IPS DF 19.7 (cell line): Measurements from ENCODE around the gene DLGAP1.

ENCODE experiments used
- DNase-seq: peaks from one replicate; pipeline ENCODE4 v3.0.0-alpha.2; 2013; ENCODE audit warnings: low read depth, low spot score

The DLGAP1 gene

DNA sequence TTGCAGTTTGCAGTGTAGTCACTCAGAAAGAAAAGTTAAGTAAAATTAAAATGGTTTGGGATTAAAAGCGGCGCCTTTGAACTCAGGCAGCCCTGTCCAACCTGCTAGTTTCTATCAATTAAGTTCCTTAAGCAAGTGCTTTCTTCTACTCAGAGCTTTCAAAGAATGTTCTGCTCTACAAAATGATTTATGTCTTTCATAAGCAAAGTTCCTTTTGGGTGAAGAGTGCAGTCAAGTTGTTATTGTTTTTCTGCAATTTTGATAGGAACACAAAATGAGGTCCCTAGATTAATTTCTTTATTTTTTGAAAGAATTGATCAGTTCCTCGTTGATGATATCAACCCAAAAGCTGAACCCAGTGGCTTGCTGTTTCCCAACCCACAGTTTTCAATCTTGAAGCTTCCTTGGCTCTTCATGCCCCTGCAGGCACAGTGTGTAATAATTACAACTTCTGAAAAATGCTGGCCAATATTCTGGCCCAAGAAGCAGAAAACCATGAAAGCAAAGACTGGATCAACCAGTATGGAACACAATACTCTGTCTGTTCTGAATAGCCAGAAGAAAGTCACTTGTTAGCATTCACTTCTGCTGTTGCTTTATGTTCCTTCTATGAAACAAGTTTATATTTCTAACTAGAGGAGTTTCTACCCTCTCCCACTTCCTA lies 916.0 kb downstream of the DLGAP1 start:
- no peak for DNase-seq

DNA sequence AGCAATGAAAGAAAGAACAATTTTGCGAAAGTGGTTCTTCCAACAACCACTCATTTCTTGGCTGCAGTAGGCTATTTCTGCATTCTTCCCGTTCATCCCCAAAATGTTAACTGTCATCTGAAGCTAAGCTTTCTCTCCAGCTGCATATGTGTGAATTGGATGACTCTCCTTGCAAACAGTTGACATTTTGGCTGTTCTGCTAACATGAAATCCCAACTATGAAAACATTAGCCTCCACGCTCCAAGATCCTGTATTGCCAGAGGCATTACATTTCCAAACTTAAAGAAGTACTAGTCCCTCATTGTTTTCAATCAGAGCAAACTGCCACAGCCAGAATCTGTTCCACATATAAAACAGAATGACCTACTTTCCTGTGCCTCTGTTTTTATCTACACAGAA lies 916.7 kb downstream of the DLGAP1 start:
- no peak for DNase-seq

DNA sequence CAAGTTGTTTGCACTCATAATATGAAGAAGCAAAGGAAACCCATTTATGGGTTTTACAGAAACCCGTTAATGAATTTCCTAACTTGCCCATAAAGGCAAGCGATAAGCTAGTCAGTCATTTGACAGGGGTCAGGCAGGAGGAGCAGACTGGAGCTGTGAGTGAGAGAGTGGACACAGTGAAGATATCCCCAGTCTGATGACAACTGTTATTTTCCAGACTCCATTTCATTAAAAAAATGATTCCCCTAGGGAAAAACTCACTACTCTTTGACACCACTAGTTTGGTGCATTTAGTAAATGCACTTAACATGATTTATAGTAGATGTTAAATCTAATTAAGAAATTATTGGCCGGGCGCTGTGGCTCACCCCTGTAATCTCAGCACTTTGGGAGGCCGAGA lies 924.3 kb downstream of the DLGAP1 start:
- no peak for DNase-seq

DNA sequence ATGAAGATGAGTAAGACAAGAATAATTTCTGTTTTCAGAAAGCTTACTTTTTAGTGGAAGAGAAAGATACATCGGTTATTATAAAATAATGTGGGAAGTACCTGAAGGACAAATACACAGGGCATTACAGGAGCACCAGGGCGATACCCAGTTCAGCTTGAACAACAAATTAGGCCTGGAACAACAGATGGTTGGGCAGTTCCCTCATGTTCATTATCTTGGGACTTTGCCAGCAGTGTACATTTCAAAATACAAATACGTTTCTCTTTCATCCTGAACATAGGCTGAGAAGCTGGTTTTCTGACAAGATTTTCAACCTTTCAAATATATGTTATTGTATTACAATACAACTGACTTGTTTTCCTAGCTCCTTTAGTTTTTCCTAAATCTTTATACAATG lies 925.5 kb downstream of the DLGAP1 start:
- no peak for DNase-seq

- no peak for DNase-seq
Measured at GRCh38 chr18:3529077-3529476, 926.0 kb downstream of the DLGAP1 start.

- DNase-seq, result no peak
Measured at GRCh38 chr18:3528231-3528630, 926.9 kb downstream of the DLGAP1 start.

GRCh38 chr18:3526421-3527354 lies 928.4 kb downstream of the DLGAP1 start:
- DNase-seq, result no peak

GRCh38 chr18:3525870-3526420 lies 929.2 kb downstream of the DLGAP1 start:
- no peak for DNase-seq

DNA sequence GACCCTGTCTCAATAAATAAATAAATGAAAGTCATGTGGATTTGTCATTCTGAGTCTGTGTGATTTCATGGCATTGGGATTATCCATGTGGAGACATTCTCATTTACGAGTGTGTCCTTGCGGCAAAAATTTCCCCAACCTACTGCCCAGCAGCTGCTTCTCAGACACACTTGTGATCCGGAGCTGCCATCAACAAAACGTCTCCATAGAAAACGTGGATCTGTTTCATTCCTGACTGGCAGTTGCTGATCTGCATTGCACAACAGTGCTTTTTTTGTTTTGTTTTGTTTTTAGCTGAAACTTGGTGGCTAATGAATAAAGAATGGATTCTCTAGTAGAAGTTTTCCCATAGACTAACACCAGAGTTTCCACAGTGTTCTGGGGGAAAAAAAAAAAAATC lies 930.4 kb downstream of the DLGAP1 start:
- DNase-seq, result no peak

DNA sequence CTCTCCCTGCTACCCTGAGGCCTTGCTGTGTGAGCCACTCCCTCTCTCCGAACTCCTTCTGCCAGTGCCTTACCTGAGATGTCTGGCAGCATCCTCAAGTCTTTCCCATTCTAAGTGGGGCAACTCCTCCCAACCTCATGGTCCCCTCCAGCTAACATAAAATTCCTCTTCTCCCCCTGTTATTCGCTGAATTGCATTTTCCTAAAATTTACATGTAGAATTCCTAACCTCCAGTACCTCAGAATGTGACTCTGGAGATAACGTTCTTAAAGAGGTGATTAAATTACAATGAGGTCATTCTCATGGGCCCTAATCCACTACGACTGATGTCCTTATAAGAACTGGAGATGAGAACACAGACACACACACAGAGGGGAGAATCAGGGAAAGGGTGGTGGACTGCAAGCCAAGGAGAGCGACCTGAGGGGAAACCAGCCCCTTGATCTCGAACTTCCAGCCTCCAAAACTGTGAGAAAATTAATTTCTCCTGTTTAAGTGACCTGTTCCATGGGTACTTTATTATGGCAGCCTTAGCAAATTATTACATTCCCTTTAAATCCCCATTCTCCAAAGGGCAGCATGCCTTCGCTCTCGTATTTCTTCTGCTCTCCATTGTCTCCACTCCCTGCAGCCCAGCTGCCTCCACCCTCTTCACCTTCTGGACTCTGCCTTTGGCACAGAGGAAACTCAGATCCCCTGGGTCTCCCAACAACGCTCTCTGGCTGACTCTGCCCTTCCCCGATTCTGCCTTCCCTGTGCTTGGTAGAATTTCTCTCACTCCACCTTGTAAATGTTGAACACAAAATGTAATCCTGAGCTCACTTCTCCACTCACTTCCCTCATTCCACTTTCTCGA lies 934.6 kb downstream of the DLGAP1 start:
- DNase-seq, result no peak

DNA sequence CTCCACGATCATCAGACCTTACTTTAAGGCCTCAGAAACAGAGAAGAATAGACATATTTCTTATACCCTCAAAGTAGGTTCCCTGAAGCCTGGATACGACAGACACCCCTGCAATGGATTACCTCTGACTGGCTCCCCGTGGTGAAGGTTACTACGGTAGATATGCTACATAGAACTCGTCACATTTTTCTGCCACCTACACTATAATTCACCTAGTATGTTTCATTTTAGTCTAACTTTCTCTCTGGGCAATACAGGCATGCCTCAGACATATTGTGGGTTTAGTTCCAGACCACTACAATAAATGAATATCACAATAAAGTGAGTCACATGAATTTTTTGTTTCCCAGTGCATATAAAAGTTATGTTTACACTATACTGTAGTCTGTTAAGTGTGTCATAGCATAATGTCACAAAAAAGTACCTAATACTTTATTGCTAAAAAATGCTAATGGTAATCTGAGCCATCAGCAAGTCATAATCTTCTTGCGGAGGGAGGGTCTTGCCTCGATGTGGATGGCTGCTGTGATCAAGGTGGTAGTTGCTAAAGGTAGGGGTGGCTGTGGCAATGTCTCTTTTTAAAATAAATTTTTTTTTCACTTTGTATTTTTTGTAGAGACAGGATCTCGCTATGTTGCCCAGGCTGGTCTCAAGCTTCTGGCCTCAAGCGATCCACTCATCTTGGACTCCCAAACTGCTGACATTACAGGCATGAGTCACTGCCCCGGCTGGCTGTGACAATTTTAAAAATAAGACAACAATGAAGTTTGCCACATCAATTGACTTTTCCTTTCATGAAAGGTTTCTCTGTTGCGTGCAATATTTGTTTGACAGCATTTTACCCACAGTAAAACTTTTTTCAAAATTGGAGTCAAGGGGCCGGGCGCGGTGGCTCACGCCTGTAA lies 940.5 kb downstream of the DLGAP1 start:
- no peak for DNase-seq

DNA sequence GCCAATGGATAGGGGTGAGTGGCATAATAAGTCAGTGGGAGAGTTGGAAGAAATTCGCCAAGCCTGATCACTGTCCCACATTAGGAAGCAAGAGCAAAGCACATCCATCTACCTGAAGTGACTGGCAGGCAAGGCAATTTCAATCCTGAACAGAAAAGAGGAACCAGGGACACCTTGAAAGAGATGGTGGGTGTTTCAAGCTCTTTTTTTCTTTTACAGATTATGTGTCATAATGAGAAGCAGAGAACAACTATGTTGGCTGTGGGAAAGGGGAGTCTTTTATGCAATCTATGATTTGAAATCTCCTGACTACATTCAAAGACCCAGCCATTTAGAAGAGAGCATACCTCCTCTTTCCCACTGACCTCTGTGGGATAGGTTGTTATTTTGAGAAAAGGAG lies 941.6 kb downstream of the DLGAP1 start:
- no peak for DNase-seq

DNA sequence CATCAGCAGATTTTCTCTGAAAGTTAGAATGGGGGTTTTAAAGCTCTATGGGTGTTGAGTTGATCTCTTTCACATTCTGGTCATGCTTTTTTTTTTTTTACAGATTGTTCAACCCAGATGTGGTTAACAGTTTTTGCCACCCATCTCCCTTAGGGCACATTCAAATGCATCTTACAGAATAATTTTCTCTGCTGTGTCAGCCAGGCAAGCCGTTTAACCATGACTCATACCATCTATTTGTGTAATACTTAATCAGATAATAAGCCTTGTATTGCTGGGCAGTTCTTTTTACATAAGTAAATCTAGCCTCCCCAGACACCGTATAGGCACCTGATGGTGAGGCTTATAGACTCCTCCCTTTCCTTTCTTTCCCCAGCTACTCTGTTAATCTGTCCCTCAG lies 943.1 kb downstream of the DLGAP1 start:
- no peak for DNase-seq

GRCh38 chr18:3510896-3511295 lies 944.2 kb downstream of the DLGAP1 start:
- no peak for DNase-seq

DNA sequence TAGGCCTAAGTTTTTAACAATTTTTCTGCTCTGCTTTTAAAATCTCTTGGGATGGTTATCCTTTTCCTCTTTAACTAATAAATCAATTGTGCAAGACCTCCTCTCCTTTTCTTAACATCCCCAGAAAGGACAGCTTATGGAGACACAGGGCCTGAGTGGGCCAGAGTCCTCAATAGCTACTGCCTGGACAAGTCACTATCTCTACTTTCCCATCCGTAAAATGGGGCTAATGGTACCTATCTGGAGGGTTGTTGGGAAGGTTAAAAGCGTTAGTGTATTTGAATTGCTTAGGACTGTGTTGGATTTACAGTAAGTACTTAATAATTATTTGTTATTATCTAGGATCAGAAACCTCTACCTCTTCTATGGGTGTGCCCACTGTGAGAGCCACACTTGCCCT lies 945.1 kb downstream of the DLGAP1 start:
- DNase-seq, result no peak

GRCh38 chr18:3508576-3509549 lies 946.2 kb downstream of the DLGAP1 start:
- DNase-seq, result no peak

- no peak for DNase-seq
Measured at GRCh38 chr18:3504637-3505036, 950.5 kb downstream of the DLGAP1 start.

DNA sequence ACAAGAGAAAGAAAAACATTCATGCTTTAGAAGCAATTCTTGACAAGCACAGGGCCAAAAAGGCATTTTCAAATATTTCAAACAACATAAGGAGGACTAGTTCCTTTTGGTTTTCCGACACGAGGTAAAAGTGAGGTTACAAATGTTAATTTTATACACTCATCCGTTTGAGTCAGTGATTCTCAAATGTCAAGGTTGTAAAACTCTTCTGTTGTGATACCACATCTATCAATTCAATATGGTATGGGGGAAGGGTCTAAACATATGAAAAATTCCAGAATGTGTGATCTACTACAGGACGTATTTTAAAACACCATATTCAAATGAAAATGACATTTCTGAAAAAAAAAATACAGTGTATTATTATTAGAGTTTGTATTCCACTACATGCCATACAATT lies 952.5 kb downstream of the DLGAP1 start:
- DNase-seq, result no peak

- DNase-seq, result no peak
Measured at GRCh38 chr18:3500016-3500415, 955.1 kb downstream of the DLGAP1 start.

DNA sequence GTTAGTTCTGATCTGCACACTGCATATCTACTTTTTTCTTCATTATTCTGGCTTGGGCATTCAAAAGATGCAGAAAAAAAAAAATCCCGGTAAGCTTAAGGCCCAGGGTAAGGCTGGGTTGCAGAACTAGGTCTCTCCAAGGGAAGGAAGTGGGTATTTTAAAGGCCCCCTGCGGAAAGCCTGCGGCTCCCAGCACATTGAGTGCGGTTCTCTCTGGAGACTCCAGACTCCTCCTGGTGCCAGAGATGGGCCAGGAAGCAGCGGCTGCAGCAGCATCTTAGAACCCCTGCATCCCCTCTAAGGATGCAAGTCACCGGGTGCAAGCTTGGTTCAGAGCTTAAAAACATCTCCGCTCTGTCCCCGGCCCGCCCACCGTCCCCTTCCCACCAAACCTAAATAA lies 955.6 kb downstream of the DLGAP1 start:
- DNase-seq, result no peak
